A549 (cell line): ENCODE data around the gene TTC7B. TPM values are rescaled to one million over a fixed set of nuclear protein-coding genes. Genes with fewer than 3 reads are reported as not detected.

Experiments used
- ATAC-seq, 2 experiments: fragments of 200-7000 bp in 1 of 2; fragments of >200 bp in 1 of 2; cut with Nextera tagmentation in 1 of 2; cut with Tn5 transposase in 1 of 2; 3 replicates each; pipeline versions ENCODE4 v1.8.0 to v1.9.1; 2018 to 2020; ENCODE audit warnings: mild to moderate bottlenecking in 1 of 2, moderate library complexity in 1 of 2
- CTCF ChIA-PET: fragments of 300-600 bp; sonication (Branson Sonifier 250); formaldehyde crosslinking; extraction: SDS; loops from one replicate; lab custom pipeline; 2021; ENCODE audit warnings: antibody characterized with exemption, inconsistent platforms; lab: Yijun Ruan, JAX
- POLR2A ChIA-PET: fragments of 350-600 bp; formaldehyde crosslinking; extraction: SDS; loops from one replicate; lab custom pipeline; 2021; ENCODE audit warnings: antibody characterized with exemption, inconsistent platforms; lab: Yijun Ruan, JAX
- DNase-seq, 2 experiments: peaks; one replicate each; pipeline versions ENCODE4 v3.0.0 to v3.0.0-alpha.2; 2011 to 2016; ENCODE audit warnings: low read depth in 1 of 2, low spot score in 1 of 2
- FAIRE-seq: peaks from 2 replicates; lab custom pipeline; 2011; peaks lifted over from hg19 to GRCh38; lab: Jason Lieb, UNC
- H3K27ac ChIP-seq, 2 experiments: fragments of >200 bp; sonication (Bioruptor Twin); formaldehyde crosslinking; 3 replicates each; pipeline ENCODE4 v1.5.1; 2016 to 2017
- H3K4me1 ChIP-seq: fragments of >200 bp; sonication (Bioruptor Twin); formaldehyde crosslinking; 3 replicates; pipeline ENCODE4 v1.6.1; 2016
- H3K4me2 ChIP-seq: fragments of >200 bp; sonication (Bioruptor Twin); formaldehyde crosslinking; 3 replicates; pipeline ENCODE4 v1.6.1; 2016
- H3K4me3 ChIP-seq: fragments of >200 bp; sonication (Bioruptor Twin); formaldehyde crosslinking; 3 replicates; pipeline ENCODE4 v1.5.1; 2016
- H3K9me3 ChIP-seq: fragments of >200 bp; sonication (Bioruptor Twin); formaldehyde crosslinking; 3 replicates; pipeline ENCODE4 v1.6.1; 2016
- ATOH8 ChIP-seq: fragments of 250-450 bp; sonication (Bioruptor Pico); IDR thresholded peaks from 2 replicates; pipeline ENCODE4 v1.5.0; 2020; ENCODE audit warnings: low read depth, mild to moderate bottlenecking, moderate library complexity
- CTCF ChIP-seq: fragments of >200 bp; sonication (Bioruptor Twin); formaldehyde crosslinking; IDR thresholded peaks from 3 replicates; pipeline ENCODE4 v1.5.1; 2016
- E2F6 ChIP-seq: IDR thresholded peaks from 2 replicates; pipeline ENCODE4 v1.6.1; 2012; ENCODE audit warnings: low read depth, borderline replicate concordance
- ELK1 ChIP-seq: fragments of 150-350 bp; IDR thresholded peaks from 2 replicates; pipeline ENCODE4 v1.6.1; 2014; ENCODE audit warnings: low read depth, mild to moderate bottlenecking, low read length
- ESRRA ChIP-seq: fragments of 150-350 bp; IDR thresholded peaks from 2 replicates; pipeline ENCODE4 v1.6.1; 2014; ENCODE audit warnings: mild to moderate bottlenecking, low read length, borderline replicate concordance
- FOSL2 ChIP-seq, 2 experiments: fragments of 450-650 bp in 1 of 2; fragments of >200 bp in 1 of 2; sonication (Bioruptor Twin) in 1 of 2; formaldehyde crosslinking; IDR thresholded peaks; 2 replicates each; pipeline versions ENCODE4 v1.5.0 to v1.6.1; 2016 to 2020; ENCODE audit warnings: mild to moderate bottlenecking in 1 of 2, moderate library complexity in 1 of 2
- HES2 ChIP-seq: fragments of >200 bp; sonication (Bioruptor Twin); formaldehyde crosslinking; IDR thresholded peaks from 2 replicates; pipeline ENCODE4 v1.6.1; 2016
- HEYL ChIP-seq: fragments of 250-450 bp; sonication (Bioruptor Pico); IDR thresholded peaks from 2 replicates; pipeline ENCODE4 v1.8.0; 2021; ENCODE audit warnings: mild to moderate bottlenecking, moderate library complexity
- HOXB13 ChIP-seq: fragments of 250-450 bp; sonication (Bioruptor Pico); IDR thresholded peaks from 2 replicates; pipeline ENCODE4 v1.5.0; 2020; ENCODE audit warnings: low read depth, mild to moderate bottlenecking, moderate library complexity
- JUN ChIP-seq, 2 experiments: fragments of >200 bp; sonication (Bioruptor Twin); formaldehyde crosslinking; IDR thresholded peaks; 2 replicates in 1 of 2; 3 replicates in 1 of 2; pipeline ENCODE4 v1.6.1; 2016 to 2017
- KDM1A ChIP-seq: fragments of 200-600 bp; sonication (generic); IDR thresholded peaks from 2 replicates; pipeline ENCODE4 v1.6.1; 2016; ENCODE audit warnings: low read depth, mild to moderate bottlenecking
- KDM5A ChIP-seq: fragments of 200-600 bp; sonication (generic); IDR thresholded peaks from 2 replicates; pipeline ENCODE4 v1.6.1; 2016; ENCODE audit warnings: antibody characterized with exemption, mild to moderate bottlenecking
- MAFK ChIP-seq: fragments of 450-650 bp; IDR thresholded peaks from 2 replicates; pipeline ENCODE4 v1.6.1; 2014; ENCODE audit not compliant: partially characterized antibody
- NFE2L2 ChIP-seq: fragments of 150-350 bp; conservative IDR thresholded peaks from 2 replicates; pipeline ENCODE4 v1.6.1; 2014; ENCODE audit warnings: low read length
- REST ChIP-seq: fragments of 200-600 bp; sonication (generic); IDR thresholded peaks from 2 replicates; pipeline ENCODE4 v1.6.1; 2016; ENCODE audit warnings: antibody characterized with exemption, mild to moderate bottlenecking, moderate library complexity
- RFX5 ChIP-seq: fragments of 450-650 bp; IDR thresholded peaks from 2 replicates; pipeline ENCODE4 v1.7.1; 2014; ENCODE audit warnings: antibody characterized with exemption, mild to moderate bottlenecking, moderate library complexity
- RNF2 ChIP-seq: fragments of 200-600 bp; sonication (generic); IDR thresholded peaks from 2 replicates; pipeline ENCODE4 v1.6.1; 2016; ENCODE audit warnings: low read depth, mild to moderate bottlenecking, antibody characterized with exemption, moderate library complexity, borderline replicate concordance
- ZNF302 ChIP-seq: fragments of 250-450 bp; sonication (Bioruptor Pico); IDR thresholded peaks from 2 replicates; pipeline ENCODE4 v1.9.0; 2021; ENCODE audit warnings: inconsistent platforms, mild to moderate bottlenecking, moderate library complexity
- WGBS: methylation state at CpG from one replicate; pipeline ENCODE4 v1.1.6; 2017; ENCODE audit errors: missing lambda C conversion rate; 5-methylcytosine and 5-hydroxymethylcytosine counted together
- polyA plus RNA-seq, 4 experiments: library from polyadenylated mRNA; depleted of rRNA in 3 of 4; stranded (reverse); fragments of >200 nt; fragmentation: RNase III in 1 of 4; extraction: RNeasy Plus Mini Kit Qiagen cat#74134 plus additional on column Dnase treatment in 1 of 4; gene quantifications; 2 replicates in 3 of 4; 3 replicates in 1 of 4; pipeline ENCODE4 v1.2.3, GENCODE V29; 2011 to 2017

Gene TTC7B
- polyA plus RNA-seq, 2 of the 4 experiments (the other 2 are of a cell fraction), result 16.6 to 28.0 TPM

GRCh38 chr14:90700933-90701776, 115.1 kb downstream of the TTC7B start:
- ATAC-seq (no peak), DNase-seq (no peak), FAIRE-seq (no peak)
- 80% methylated on average over 16 of the region's 16 CpGs for WGBS
- H3K4me1 ChIP-seq, result no peaks in the 10 kb centered on the region
- H3K4me3 ChIP-seq, result no peak overlapping the region
- CTCF ChIA-PET, result interaction anchor here (0.5 to 6.4 kb wide), 2 partner anchors 300 to 534 kb away, joined by 3 to 79 read pairs; no protein-coding TSS in a partner anchor
- TF ChIP-seq ATOH8 (no peak), CTCF (no peak), MAFK (no peak), ELK1 (no peak), KDM1A (no peak), KDM5A (no peak), REST (no peak), JUN (IDR thresholded peaks at IDR 0.05) (no peak), ESRRA (no peak), ZNF302 (no peak), HOXB13 (CRISPR knock-in tag) (no peak), FOSL2 (IDR thresholded peaks at IDR 0.05) (no peak), FOSL2 (CRISPR knock-in tag; IDR thresholded peaks at IDR 0.05) (no peak), HES2 (no peak), HEYL (CRISPR knock-in tag) (no peak)
- H3K9me3 ChIP-seq, result no peaks in the 10 kb centered on the region
- POLR2A ChIA-PET, result no interaction called here
- H3K27ac ChIP-seq, result no peak overlapping the region
- H3K4me2 ChIP-seq, result no peak overlapping the region

GRCh38 chr14:90699016-90699415, 117.2 kb downstream of the TTC7B start:
- Histone ChIP-seq H3K4me3 (no peak overlapping the region), H3K4me2 (no peak overlapping the region), H3K27ac (no peak overlapping the region), H3K9me3 (no peaks in the 10 kb centered on the region), H3K4me1 (no peaks in the 10 kb centered on the region)
- FAIRE-seq (no peak), DNase-seq (no peak), ATAC-seq (no peak)
- TF ChIP-seq E2F6 (no peak), NFE2L2 (no peak), RFX5 (no peak), JUN (IDR thresholded peaks at IDR 0.05) (no peak), RNF2 (no peak)
- ChIA-PET POLR2A (interaction anchor here (0.9 kb wide), 1 partner anchor 299 kb away, joined by 3 read pairs; no protein-coding TSS in a partner anchor), CTCF (interaction anchor here (1.1 to 6.4 kb wide), 9 partner anchors 9 to 423 kb away, joined by 3 to 79 read pairs (median 3); no protein-coding TSS in a partner anchor)
- 68% methylated on average over 7 of the region's 7 CpGs for WGBS
